OCI-LY7 (cell line): ENCODE results near the gene PLCXD3. TPM values are rescaled to one million over a fixed set of nuclear protein-coding genes. Genes with fewer than 3 reads are reported as not detected.

ENCODE experiments used
- BruUV-seq: library from RNA; stranded (reverse); fragments of 400-500 nt; replicated peaks from 2 replicates; lab custom pipeline; 2021; lab: Mats Ljungman, UMichigan
- CTCF ChIA-PET: fragments of 300-600 bp; sonication (Branson Sonifier 250); formaldehyde crosslinking; loops from one replicate; lab custom pipeline; 2022; ENCODE audit warnings: antibody characterized with exemption; ENCODE audit not compliant: unreplicated experiment; lab: Charles Lee
- POLR2A ChIA-PET: fragments of 300-600 bp; sonication (Branson Sonifier 250); formaldehyde crosslinking; loops from one replicate; lab custom pipeline; 2022; ENCODE audit warnings: antibody characterized with exemption; lab: Charles Lee
- DNase-seq: peaks from one replicate; pipeline ENCODE4 v3.0.0-alpha.2; 2015; ENCODE audit warnings: low spot score
- H2AFZ ChIP-seq: fragments of 200-600 bp; sonication (generic), shearing (Covaris generic); 2 replicates; pipeline ENCODE4 v1.6.1; 2014; ENCODE audit warnings: mild to moderate bottlenecking, antibody characterized with exemption, low read length, moderate library complexity
- H3K27ac ChIP-seq: fragments of 200-600 bp; sonication (generic); 2 replicates; pipeline ENCODE4 v1.5.1; 2014; ENCODE audit warnings: mixed run types, low read depth, mild to moderate bottlenecking, moderate library complexity, low read length, inconsistent platforms; ENCODE audit not compliant: poor library complexity, severe bottlenecking
- H3K36me3 ChIP-seq: fragments of 200-600 bp; sonication (generic); 2 replicates; pipeline ENCODE4 v1.6.1; 2014; ENCODE audit warnings: mild to moderate bottlenecking, antibody characterized with exemption, low read length, moderate library complexity, mixed read lengths; ENCODE audit not compliant: insufficient read depth
- H3K4me1 ChIP-seq: fragments of 200-600 bp; sonication (generic); 2 replicates; pipeline ENCODE4 v1.5.1; 2014; ENCODE audit warnings: mild to moderate bottlenecking, low read length; ENCODE audit not compliant: insufficient read depth, poor library complexity, severe bottlenecking
- H3K4me2 ChIP-seq: fragments of 200-600 bp; sonication (generic); 2 replicates; pipeline ENCODE4 v1.6.1; 2014; ENCODE audit warnings: mild to moderate bottlenecking, low read length
- H3K4me3 ChIP-seq: fragments of 200-600 bp; sonication (generic); 2 replicates; pipeline ENCODE4 v1.5.1; 2014; ENCODE audit warnings: mild to moderate bottlenecking, low read depth, low read length; ENCODE audit not compliant: poor library complexity, severe bottlenecking
- H3K79me2 ChIP-seq: fragments of 200-600 bp; sonication (generic); 2 replicates; pipeline ENCODE4 v1.6.1; 2016; ENCODE audit warnings: low read depth, mild to moderate bottlenecking, low read length, moderate library complexity, mixed read lengths; ENCODE audit not compliant: insufficient read depth
- H3K9me2 ChIP-seq: fragments of 200-600 bp; sonication (generic); 2 replicates; pipeline ENCODE4 v1.6.1; 2016; ENCODE audit warnings: mild to moderate bottlenecking, low read length, mixed read lengths; ENCODE audit not compliant: insufficient read depth
- H3K9me3 ChIP-seq: fragments of 200-600 bp; sonication (generic); 2 replicates; pipeline ENCODE4 v1.6.1; 2014; ENCODE audit warnings: mild to moderate bottlenecking, mixed run types, low read length, mixed read lengths
- H4K20me1 ChIP-seq: fragments of 200-600 bp; sonication (generic); 2 replicates; pipeline ENCODE4 v1.6.1; 2014; ENCODE audit warnings: mild to moderate bottlenecking, antibody characterized with exemption, low read length, moderate library complexity, mixed read lengths; ENCODE audit not compliant: insufficient read depth
- EZH2phosphoT487 ChIP-seq: fragments of 200-600 bp; sonication (generic); IDR thresholded peaks from 2 replicates; pipeline ENCODE4 v1.6.1; 2018; ENCODE audit warnings: low read depth, borderline replicate concordance, mild to moderate bottlenecking, mixed run types, antibody characterized with exemption, low read length, moderate library complexity, mixed read lengths
- intact Hi-C: fragments of 100-400 bp; cut with micrococcal nuclease; formaldehyde crosslinking; loops from one replicate; pipeline ENCODE4 v1.10.0; 2022; ENCODE audit not compliant: unreplicated experiment
- total RNA-seq, 2 experiments: library from RNA; depleted of rRNA in 1 of 2; stranded (reverse); fragments of >200 nt in 1 of 2; shearing (Covaris generic) in 1 of 2; gene quantifications; 2 replicates each; pipeline ENCODE4 v1.2.3, GENCODE V29; 2014 to 2022
- TF ChIP-seq, protein P1 (sequence below): fragments of 200-600 bp; sonication (generic); conservative IDR thresholded peaks from 2 replicates; pipeline ENCODE4 v1.5.1; 2014; ENCODE audit warnings: mild to moderate bottlenecking, antibody characterized with exemption, low read length, moderate library complexity, mixed read lengths

PLCXD3 gene
- total RNA-seq, 2 experiments from 2014 or later = not detected

DNA sequence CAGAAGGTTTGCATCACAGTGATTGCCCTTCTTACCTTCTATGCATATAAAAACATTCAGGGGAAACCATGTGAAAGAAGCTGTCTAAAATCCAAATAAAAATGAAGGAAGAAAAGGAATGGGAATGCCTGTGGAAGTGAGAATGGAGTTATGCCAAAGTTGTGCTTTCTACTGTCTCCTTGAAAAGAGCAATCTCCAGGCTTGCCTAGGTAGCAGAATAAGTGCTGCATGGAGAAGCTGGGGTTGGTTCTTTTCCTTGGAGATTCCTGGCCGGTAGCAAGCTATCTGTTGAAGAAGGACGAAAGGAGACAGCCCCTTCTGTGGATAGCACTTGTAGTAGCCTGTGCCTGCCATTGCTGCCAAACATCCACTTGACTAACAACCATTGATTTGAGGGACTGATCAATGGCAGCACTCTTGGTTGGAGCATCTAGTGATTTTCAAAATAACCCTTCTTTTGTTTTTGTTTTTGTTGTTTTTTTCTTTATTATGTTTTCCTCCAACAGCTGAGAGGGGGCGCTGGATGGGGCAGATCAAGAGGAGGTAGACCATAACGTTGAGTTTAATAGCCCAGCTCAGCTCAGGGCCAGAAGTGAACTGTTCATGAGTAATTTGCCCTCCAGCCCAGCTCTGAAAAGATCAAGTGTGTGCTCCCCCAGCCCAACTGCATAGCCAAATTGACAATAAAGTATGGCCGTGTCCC is 1.6 kb downstream of the PLCXD3 start:
- H2AFZ ChIP-seq = no peak overlapping the region
- H3K9me3 ChIP-seq = no peaks in the 10 kb centered on the region
- no peaks in the 10 kb centered on the region for H3K4me1 ChIP-seq
- H3K4me3 ChIP-seq = no peak overlapping the region
- intact Hi-C loops = no loop called here
- no peak for TF ChIP-seq EZH2phosphoT487
- TF ChIP-seq, protein P1, sequence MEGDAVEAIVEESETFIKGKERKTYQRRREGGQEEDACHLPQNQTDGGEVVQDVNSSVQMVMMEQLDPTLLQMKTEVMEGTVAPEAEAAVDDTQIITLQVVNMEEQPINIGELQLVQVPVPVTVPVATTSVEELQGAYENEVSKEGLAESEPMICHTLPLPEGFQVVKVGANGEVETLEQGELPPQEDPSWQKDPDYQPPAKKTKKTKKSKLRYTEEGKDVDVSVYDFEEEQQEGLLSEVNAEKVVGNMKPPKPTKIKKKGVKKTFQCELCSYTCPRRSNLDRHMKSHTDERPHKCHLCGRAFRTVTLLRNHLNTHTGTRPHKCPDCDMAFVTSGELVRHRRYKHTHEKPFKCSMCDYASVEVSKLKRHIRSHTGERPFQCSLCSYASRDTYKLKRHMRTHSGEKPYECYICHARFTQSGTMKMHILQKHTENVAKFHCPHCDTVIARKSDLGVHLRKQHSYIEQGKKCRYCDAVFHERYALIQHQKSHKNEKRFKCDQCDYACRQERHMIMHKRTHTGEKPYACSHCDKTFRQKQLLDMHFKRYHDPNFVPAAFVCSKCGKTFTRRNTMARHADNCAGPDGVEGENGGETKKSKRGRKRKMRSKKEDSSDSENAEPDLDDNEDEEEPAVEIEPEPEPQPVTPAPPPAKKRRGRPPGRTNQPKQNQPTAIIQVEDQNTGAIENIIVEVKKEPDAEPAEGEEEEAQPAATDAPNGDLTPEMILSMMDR = no peak
- ChIA-PET POLR2A (interaction anchor here (1.4 to 1.5 kb wide), 2 partner anchors 8 to 9 kb away, joined by 3 read pairs; no protein-coding TSS in a partner anchor), CTCF (interaction anchor here (0.5 to 1.3 kb wide), 2 partner anchors 8 to 856 kb away, joined by 3 read pairs; no protein-coding TSS in a partner anchor)
- no peaks in the 10 kb centered on the region for H3K9me2 ChIP-seq
- H3K4me2 ChIP-seq = no peak overlapping the region
- no peak overlapping the region for H3K27ac ChIP-seq
- no peak for DNase-seq
- H3K79me2 ChIP-seq = no peaks in the 10 kb centered on the region
- H4K20me1 ChIP-seq = no peaks in the 10 kb centered on the region
- no peaks in the 10 kb centered on the region for H3K36me3 ChIP-seq
- no TSS peak for BruUV-seq

DNA sequence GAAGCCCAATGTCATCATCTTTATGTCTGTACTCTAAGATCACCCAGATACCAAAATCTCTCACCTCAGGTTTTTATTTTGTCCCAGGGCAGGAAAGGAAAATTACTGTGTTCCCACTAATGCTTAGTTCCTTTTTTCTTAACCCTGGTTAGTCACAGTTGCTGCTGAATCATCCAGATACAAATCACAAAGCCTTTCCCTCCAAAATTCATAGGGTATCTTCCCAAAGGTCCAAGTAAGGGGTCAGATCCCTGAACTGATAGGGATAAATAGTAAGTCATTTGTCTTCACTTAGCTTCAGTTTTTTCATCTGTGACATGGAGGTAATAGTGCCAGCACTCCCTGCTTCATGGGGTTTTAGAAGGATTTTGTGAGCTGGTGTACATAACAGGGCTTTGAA is 2.2 kb downstream of the PLCXD3 start:
- no peak for DNase-seq
- H3K4me1 ChIP-seq = no peaks in the 10 kb centered on the region
- BruUV-seq = no TSS peak
- TF ChIP-seq, protein P1 = no peak
- TF ChIP-seq EZH2phosphoT487 = no peak
- H3K4me3 ChIP-seq = no peak overlapping the region
- no peaks in the 10 kb centered on the region for H3K9me3 ChIP-seq
- no peaks in the 10 kb centered on the region for H4K20me1 ChIP-seq
- POLR2A ChIA-PET = interaction anchor here (0.7 to 1.5 kb wide), 3 partner anchors 9 to 105 kb away, joined by 3 read pairs; no protein-coding TSS in a partner anchor
- CTCF ChIA-PET = interaction anchor here (0.5 to 1.3 kb wide), 2 partner anchors 9 to 855 kb away, joined by 3 read pairs; no protein-coding TSS in a partner anchor
- intact Hi-C loops = no loop called here
- no peak overlapping the region for H3K4me2 ChIP-seq
- no peak overlapping the region for H2AFZ ChIP-seq
- no peaks in the 10 kb centered on the region for H3K79me2 ChIP-seq
- H3K9me2 ChIP-seq = no peaks in the 10 kb centered on the region
- H3K27ac ChIP-seq = no peak overlapping the region
- no peaks in the 10 kb centered on the region for H3K36me3 ChIP-seq

DNA sequence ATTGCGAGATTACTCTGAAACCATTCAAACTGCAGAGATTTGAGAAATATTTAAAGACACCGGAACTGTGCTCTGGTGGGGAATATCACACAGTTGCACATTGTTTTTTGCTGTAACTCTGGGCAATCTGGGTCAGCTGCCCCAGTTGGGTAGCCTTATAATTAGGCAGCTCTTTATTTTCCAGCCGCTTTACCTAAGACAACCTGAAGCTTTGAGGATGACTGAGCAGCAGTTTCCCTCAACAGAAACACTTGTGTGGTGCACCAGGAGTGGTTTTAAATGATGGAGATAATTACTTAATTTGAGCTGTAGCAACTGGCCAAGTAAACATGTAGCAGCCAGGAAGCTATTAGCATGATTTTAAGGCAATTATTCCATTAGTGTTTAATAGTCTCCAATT is 2.9 kb downstream of the PLCXD3 start:
- Histone ChIP-seq H3K4me2 (no peak overlapping the region), H3K79me2 (no peaks in the 10 kb centered on the region), H3K9me3 (no peaks in the 10 kb centered on the region), H3K4me3 (no peak overlapping the region), H2AFZ (no peak overlapping the region), H3K36me3 (no peaks in the 10 kb centered on the region), H3K9me2 (no peaks in the 10 kb centered on the region), H3K4me1 (no peaks in the 10 kb centered on the region), H4K20me1 (no peaks in the 10 kb centered on the region), H3K27ac (no peak overlapping the region)
- no peak for DNase-seq
- CTCF ChIA-PET = no interaction called here
- no peak for TF ChIP-seq EZH2phosphoT487
- TF ChIP-seq, protein P1 = no peak
- no TSS peak for BruUV-seq
- POLR2A ChIA-PET = interaction anchor here (0.7 to 1.4 kb wide), 2 partner anchors 10 to 105 kb away, joined by 3 read pairs; no protein-coding TSS in a partner anchor
- intact Hi-C loops = no loop called here
